HG02678 (cell line): ENCODE measurements around the gene PDP2.

Experiments used
- ATAC-seq: cut with Tn5 transposase; IDR thresholded peaks from one replicate; pipeline ENCODE4 v1.9.1; 2021; ENCODE audit warnings: mild to moderate bottlenecking, moderate library complexity; ENCODE audit not compliant: unreplicated experiment

PDP2 gene

DNA sequence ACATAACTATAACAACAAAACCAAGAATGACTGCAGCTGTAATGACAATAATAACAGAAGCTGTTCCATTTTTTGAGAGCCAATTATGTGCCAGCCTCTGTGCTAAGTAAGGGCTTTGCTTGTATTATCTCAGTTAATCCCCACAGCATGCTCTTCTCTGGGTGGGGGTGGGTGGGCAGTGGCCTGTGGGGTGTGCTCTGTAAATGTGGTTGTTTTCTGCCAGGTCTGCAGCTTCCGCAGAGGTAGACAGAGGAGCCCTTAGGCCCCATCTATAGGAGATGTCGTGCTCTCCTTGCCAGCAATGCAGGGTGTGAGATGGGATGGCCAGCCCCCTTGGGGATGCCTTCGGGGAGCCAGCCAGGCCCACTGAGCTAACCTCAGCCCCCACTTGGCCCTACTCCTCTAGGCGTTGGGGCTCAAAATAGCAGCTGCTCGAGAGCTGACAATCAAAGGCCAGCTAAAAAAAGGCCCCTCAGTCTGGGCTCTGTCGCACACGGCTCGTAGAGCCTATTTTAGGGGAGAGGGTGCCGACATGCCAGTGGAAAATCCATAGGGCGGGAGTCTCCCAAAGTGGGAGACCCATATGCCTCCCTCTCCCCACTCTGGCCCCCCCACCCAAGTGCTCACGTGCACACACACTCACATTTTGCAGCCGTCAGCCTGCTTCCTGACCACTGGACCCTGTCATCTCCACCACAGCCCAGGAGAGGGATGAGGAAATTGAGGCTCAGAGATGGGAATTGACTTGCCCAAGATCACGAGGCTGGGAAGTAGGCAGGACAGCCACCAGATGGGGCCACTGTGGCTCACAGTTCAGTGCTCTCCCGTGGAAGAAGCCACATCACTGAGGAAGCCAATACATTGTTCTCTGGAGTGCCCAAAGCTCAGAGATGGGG, 22.6 kb downstream of the PDP2 start:
- ATAC-seq = no peak

DNA sequence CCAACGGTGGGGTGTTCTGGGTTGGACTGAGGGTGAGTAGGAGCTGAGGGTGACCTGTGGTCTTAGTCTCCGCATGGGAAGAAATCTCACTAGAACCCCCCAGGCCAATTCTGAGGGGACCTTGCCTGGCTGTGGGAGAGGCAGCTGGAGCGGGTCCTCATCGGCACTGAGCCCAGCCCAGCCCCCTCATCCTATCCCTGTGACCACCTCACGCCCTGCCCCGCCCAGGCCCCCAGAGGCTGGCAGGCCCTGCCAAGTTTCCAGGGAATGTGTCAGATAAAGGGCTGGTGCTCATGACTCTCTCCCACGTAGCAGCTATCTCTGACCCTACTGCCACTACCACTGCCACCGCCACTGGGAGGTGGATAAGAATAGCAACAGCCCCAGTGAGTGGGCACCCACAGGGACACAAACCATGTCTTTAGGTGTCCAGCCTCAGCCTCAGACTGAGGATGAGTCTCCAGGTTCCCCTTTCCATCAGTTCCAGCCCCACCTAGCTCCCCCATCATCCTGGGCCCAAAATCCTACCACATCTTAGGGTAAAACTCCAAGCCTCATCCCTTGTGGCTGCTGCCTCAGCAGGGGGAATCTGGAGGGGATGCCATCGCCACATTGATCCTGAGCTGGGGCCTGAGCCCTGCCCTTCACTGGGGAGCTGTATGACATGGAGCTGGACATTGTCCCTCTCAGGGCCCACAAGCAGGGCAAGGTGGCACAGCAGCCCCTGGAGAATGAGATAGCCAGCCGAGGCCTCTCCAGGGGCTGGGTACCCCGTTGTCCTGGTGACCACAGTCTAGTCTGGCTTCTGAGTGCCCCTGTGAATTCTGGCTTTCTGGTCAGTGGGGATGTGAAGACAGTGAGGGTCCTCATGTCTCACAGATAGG, 23.5 kb downstream of the PDP2 start:
- ATAC-seq = no peak

DNA sequence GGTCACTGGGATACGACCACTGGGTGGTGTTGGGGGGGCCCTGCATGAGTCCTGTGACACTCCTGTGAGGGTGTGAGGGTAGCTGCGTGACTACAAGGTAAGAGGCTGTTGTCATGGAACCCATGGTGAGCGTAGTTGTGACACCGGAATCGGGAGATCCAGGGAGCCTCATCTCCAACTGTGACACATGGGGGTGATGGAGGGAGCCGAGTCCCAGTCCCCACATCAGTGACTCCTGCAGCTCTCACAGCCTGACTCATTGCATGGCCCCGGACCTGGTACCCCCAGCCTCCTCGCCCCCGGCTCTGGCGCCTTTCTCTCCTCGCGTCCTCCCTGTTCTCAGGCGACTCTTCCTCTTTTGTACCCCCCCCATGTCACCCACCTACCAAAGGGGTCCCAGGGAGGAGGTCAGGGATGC, 24.1 kb downstream of the PDP2 start:
- no peak for ATAC-seq

DNA sequence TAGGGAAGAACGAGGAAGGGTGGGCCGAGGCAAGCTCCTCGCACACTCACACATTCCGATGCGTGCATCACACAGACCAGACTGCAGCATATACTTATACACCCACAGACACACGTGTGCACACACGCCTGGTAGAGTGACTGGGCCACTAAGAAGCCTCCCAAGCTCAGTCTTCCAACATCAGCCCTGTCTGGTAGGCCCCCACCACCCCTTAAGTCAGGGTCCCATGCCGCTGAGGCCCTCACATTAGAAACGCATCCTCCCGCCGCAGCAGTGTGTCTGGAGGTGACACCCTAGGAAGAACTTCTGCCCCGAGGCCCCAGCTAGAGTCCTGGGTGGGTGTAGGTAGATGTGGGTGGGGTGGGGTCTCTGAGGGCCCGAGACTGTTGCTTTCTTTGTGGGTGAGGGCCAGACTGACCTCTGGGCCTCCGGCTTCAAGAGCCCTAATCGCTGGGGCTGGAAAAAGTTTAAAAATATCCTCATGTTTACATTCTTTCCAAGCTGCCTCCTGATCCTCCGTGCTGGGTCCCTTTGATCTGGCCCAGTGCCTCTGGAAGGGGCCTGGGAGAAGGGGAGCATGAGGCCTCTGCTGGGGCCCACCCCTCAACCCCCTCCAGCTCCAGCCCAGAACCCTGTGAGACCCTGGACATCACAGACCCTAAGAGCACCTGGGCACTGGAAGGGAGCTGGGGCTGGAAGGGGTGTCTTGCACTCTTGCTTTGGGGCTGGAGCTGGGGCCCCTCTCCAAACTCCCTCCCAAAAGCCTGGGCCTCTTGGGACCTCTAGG, 24.7 kb downstream of the PDP2 start:
- no peak for ATAC-seq

DNA sequence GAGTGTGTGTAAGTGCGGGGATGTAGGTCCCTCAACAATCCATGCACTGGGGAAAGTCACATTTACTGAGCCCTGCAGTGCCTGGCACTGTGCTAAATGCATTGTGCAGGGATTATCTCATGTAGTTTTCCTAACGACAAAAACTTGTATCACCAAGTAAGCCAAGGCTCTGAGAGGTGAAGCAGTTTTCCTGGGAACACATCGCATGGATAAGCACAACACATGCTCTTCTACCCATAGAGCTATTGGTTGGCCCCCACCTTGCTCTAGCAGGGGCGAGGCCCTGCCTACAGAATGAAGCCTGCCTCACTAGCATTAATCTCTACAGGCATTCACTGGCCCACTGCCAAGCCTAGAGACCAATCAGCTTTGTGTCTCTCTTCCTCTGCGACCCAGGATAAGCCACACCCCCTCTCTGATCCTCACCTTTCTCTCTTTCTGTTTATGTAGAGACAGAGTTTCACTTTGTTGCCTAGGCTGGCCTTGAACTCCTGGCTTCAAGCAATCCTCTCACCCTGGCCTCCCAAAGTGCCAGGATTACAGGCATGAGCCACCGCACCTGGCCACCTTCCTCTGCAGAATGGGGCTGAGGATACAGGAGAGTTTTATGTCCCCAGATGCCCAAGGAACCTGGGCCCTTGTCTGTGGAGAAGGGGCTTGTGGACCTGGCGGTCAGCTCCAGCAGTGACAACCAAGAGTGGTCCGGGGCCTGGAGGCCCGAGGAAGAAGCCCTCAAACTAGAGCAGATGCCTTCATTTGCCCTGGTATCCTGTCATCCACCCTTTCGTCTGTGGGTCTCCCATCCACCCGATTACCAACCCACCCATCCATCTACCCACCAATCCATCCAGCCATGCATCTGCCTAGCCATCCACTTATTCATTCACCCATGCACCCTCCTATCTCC, 25.6 kb downstream of the PDP2 start:
- no peak for ATAC-seq

DNA sequence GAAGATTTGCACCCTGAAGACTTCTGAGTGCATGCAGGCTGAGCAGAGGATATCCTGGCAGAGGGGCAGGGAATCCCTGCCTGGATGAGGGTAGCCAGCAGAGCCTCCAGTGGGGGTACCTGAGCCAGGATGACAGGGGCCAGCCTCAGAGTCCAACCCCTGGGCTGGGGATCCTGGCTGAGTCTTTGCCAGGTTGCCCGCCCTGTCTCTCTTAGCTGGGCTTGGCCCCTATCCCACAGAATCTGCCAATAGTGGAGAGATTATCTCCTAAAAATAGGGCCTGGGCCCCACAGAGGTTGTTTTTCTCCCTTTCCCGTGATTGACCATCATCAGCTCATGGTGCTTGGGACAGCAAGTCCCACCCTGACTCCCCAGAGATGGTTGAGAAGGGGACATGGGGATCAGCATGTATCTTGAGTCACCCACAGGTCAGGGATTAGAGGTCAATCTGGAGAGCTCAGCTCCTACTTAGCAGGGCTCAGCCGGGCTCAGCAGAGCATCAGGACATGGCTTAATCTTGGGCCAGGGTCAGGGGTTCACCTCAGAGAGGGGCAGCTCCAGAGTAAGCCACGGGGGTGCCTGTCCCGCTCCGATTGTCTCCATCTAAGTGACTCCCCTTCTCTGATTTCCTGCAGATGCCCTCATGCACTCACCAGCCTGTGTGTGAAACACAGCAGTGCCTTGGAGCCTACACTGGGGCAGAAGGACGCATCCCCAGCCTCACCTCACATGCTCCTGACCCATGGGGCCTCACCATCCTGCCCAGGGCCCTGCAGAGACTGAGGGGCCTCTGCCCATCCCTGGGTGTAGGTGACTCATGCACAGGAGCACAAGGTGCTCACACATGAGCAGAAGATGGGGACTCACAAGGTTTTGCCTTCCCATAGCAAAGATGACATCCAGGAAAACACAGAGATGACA, 26.9 kb downstream of the PDP2 start:
- ATAC-seq = no peak

DNA sequence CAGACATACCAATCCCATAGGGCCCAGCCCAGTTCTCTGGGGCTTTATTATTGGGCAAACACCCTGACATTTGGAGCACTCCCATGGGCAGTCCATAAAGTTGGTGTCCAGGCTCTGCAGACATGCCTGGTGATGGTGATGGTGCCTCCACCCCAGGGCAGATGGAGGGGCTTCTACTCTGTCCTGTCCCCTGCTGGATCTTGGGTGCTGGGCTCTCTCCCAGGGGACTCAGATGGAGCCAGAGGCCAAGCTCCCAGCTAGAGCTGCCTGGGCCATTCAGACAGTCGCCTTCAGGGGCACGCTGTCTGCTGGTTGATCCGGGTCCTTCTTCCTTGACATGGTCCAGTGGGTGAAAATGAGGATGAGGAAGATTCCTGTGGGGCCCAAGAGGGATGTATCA, 27.8 kb downstream of the PDP2 start:
- ATAC-seq = no peak

DNA sequence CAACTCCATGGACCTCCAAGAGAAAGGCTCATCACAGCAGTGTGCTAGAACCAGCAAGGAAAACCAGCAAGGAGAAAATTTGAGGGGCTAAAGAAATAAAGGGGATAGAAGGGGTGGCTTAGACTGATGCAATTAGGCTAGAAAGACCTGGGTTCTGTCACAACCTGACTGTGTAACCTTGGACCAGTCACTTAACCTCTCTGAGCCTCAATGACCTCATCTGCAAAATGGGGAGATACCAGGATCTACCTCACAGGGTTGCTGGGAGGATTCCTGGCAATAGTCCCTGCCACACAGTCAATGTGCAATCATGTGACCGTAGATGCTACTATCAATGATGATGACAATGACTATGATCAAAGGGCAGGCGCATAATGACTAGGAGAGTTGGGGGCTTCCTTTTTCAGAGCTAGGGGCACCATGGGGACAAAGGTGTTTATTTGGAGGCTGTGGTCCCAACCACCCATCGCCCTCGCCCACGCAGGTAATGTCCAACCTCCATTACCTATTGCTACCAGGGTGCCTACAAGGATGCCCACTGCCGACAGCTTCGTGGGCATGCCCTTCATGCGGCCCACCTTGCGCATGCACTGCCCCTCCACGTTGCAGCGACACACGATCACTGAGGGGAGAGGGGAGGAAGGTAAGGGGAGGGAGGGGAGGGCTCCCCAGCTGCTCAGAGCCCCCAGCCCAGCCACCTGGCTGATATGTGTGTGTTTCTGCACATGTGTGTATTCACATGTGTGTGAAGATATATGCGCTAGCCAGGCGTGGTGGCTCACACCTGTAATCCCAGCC, 28.6 kb downstream of the PDP2 start:
- no peak for ATAC-seq

DNA sequence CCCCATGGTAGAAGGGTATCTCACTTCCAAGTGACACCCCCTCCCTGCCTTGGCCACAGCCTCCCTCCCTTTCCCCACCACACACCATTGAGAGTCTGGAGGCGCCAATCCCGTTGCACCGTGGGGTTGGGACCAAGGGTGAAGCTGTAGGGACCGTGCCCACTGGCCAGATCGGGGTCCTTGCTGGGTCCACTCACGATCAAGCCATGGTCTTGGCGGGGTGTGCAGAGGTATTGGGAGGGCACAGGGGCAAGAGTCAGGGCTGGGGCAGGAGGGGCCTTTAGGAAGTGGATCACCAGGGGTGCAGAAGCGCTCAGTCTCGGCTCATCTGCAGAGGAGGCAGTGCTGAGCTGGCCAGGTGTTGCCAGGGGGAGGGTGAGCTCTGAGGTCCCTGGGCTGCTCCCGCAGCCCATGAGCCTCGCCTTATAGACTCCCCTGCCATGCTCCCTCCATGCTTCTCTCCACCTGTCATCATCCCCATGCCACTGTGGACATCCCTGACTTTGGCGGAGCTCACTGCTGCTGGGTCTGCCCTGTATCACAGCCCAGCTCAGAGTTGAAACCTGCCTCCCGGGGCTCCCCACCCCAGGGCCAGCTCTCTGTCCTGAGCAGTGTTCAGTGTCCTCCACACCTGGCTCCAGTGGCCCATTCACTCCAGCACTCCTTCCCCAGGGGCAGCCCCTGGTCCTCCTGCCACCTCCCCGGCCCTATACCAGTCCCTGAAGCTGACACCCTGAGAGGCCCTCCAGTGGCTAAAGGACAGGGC, 30.0 kb downstream of the PDP2 start:
- ATAC-seq = no peak

DNA sequence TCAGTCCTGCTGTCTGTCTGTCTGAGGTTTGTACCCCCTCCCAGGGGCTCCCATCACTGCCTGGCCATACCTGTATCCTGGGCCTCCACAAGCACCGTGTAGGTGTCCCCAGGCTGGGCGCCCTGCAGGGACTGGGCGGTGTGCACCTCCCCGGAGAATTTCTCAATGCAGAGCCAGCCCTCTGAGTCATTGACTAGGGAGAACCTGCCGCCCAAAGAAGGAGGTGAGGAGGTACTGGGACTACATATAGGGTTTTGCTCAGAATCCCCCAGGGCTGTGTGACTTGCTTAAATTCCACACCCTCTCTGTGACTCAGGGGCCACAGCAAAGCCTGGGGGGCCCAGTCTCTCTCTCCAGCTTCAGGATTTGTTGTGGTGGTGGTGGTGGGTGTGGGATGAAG, 30.8 kb downstream of the PDP2 start:
- no peak for ATAC-seq

DNA sequence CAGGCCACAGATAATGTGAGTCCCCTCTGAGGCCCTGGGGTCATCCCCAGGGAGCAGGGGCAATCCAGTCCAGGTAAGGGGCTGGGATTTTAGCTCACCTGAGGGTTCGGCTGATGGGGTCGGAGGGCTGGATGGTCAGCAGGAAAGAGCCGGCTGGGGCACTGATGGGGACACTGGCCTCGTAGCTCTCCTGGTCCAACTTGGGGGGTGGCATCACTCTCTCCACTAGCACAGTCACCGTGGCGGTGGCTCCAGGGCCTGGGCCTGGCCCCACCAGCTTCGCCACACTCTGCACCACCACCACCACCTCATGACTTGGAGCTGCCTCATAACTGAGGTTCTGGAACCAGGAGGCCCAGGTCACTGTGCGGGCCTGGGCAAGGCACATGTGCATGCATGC, 31.5 kb downstream of the PDP2 start:
- ATAC-seq = no peak

DNA sequence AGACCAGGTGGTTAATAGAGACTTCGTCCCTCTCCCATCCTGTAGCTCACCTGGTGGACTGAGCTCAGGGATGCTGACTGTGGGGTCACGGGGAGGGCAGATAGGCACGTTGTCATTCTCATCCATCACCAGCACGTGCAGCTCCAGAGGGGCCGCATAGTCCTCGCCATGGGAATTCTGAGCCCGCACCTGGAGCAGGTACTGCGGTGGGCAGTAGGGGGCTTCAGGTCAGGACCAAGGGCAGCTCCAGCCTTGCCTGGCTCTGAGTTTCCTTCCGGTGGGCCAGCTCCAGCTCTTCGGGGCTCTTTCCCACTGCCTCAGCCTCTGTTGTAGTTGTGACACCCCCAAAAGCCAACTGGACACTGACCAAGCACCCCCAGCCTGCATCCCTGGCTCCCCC, 32.8 kb downstream of the PDP2 start:
- no peak for ATAC-seq

DNA sequence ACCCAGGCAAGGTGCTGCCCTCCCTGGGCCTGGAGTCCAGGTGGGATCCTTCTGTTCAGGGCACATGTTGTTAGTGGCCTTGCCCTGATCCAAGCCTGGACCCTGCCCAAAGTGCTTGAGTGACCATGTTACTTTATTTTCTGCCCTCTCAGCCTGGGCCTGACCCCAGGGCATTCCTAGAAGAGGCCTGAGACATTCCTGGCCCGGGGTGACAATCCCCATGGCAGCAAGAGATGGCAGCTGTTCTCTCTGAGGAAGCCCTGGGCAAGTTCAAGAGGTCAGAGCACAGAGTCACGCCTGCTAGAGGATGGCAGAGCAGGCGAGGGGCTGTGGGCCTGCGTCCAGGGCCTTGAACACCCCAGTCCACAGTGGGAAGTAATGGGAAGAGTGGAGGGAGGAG, 33.4 kb downstream of the PDP2 start:
- no peak for ATAC-seq

DNA sequence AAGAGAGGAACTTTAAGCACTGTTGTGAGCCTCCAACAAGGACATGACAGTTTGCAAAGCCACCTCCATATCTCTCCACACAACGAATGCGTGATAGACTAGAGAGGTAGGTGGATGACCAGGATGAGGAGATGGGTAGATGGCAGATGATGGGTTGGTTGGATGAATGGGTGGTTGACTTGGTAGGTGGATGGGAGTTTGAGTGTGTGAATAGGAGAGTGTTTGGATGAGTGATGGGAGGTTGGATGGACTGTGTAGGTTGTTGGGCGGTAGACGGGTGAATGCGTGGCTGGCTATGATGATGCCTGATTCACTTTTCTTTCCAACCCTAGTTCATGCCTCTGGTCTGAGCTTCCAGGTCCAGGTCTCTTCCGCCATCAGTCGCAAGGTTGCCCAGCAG, 34.2 kb downstream of the PDP2 start:
- no peak for ATAC-seq

DNA sequence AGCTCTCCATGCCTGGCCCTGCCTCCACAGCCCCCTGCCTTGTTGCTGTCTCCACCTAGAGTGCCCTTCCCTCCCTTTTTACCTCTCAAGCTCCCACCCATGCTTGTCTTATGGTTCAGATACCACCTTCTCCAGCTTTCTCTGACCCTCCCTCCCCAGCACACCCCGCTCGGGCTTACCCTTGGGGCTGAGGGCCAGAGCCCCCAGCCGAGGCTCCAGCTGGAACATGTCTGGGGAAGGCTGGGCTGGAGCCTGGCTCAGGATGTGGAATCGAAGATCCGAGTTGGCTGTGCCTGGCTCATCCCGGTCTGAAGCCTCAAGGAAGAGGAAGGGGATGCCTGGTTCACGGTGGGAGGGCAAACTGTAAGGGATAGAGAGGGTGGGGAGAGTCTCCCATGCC, 34.7 kb downstream of the PDP2 start:
- ATAC-seq = no peak

DNA sequence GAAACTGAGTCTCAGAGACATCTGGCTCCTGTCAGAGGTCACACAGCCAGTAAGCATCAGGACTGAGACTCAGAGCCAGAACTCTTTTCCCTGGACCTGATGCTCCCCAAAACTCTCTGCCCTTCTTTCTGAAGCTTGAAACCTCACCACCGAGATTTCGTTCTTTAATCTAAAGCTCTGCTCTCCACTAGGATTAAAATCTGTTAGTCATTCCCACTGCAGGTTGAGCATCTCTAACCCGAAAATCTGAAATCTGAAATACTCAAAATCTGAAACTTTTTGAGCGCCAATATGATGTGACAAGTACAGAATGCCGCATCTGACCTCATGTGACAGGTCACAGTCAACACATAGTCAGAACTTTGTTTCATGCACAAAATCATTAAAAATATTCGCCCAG, 36.2 kb downstream of the PDP2 start:
- no peak for ATAC-seq

DNA sequence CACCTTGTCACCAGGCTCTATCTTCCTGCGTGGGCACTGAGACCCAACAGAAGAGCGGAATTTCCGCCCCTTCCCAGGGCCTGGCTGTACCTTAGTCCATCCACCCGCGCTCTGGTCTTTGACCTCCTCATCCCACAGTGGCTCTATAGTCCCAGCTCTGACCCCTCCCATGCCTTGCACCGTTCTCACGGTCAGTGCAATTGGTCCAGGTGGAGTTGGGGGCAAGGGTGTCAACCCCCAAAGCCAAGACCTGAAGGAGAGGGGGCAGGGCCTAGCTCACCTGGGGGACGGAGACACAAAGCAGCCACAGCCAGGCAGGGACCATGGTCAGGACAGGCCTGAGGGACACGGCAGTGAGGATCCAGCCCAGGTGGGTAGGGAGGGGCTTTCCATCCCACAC, 37.4 kb downstream of the PDP2 start:
- no peak for ATAC-seq

DNA sequence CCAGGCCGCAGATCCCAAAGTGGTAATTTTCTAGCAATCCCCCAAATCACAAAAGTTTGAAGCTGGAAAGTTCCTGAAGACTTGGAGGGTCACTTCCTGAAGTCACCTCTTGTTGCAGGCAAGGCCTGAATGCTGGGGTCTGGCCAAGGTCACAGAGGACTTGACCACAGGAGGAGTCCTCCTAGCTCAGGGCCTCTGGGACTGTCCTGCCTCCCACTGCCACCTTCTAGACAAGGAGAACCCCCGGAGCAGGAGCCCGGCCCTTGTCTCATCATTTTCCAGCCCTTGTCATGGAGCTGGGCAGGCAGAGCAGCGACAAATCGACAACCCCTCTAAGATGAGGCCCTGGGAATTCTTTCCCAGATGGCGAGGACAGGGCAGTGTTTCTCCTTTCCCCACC, 38.0 kb downstream of the PDP2 start:
- no peak for ATAC-seq
